ENCODE results near the gene DOK7.

The DOK7 gene

GRCh38 chr4:3436798-3437581 is 26.1 kb upstream of the DOK7 start:
- Histone ChIP-seq H3K4me1 (ENCODE audit: control insufficient read depth, insufficient read depth, low read length) (peaks cover 4% of the 10 kb centered on the region; the same call in 1 of the 2 replicates), H3K9ac (ENCODE audit: low read length) (no peak overlapping the region), H3K9me3 (ENCODE audit: control insufficient read depth, insufficient read depth, low read depth, low read length) (no peaks in the 10 kb centered on the region), H3K27ac (ENCODE audit: low read depth, low read length) (peak overlapping the region; percentile 32; the same call in 1 of the 2 replicates), H3K27me3 (ENCODE audit: control insufficient read depth, insufficient read depth, low read length) (no peaks in the 10 kb centered on the region), H3K4me3 (ENCODE audit: low read depth, low read length) (no peak overlapping the region), H3K36me3 (ENCODE audit: control insufficient read depth, insufficient read depth, low read length) (no peaks in the 10 kb centered on the region)

- no peak overlapping the region for H3K27ac ChIP-seq (ENCODE audit: low read depth, low read length)
- H3K27me3 ChIP-seq (ENCODE audit: control insufficient read depth, insufficient read depth, low read length): no peaks in the 10 kb centered on the region
- no peak overlapping the region for H3K4me3 ChIP-seq (ENCODE audit: low read depth, low read length)
- H3K4me1 ChIP-seq (ENCODE audit: control insufficient read depth, insufficient read depth, low read length): peaks cover 4% of the 10 kb centered on the region; the same call in 1 of the 2 replicates
- no peaks in the 10 kb centered on the region for H3K36me3 ChIP-seq (ENCODE audit: control insufficient read depth, insufficient read depth, low read length)
- no peaks in the 10 kb centered on the region for H3K9me3 ChIP-seq (ENCODE audit: control insufficient read depth, insufficient read depth, low read depth, low read length)
- H3K9ac ChIP-seq (ENCODE audit: low read length): no peak overlapping the region
Measured at GRCh38 chr4:3437582-3437936, 25.5 kb upstream of the DOK7 start.

GRCh38 chr4:3437998-3438846 is 24.9 kb upstream of the DOK7 start:
- Histone ChIP-seq H3K27ac (ENCODE audit: low read depth, low read length) (no peak overlapping the region), H3K36me3 (ENCODE audit: control insufficient read depth, insufficient read depth, low read length) (no peaks in the 10 kb centered on the region), H3K9ac (ENCODE audit: low read length) (no peak overlapping the region), H3K27me3 (ENCODE audit: control insufficient read depth, insufficient read depth, low read length) (no peaks in the 10 kb centered on the region), H3K9me3 (ENCODE audit: control insufficient read depth, insufficient read depth, low read depth, low read length) (no peaks in the 10 kb centered on the region), H3K4me1 (ENCODE audit: control insufficient read depth, insufficient read depth, low read length) (peaks cover 4% of the 10 kb centered on the region; the same call in 1 of the 2 replicates), H3K4me3 (ENCODE audit: low read depth, low read length) (no peak overlapping the region)

- H3K27me3 ChIP-seq (ENCODE audit: control insufficient read depth, insufficient read depth, low read length): no peaks in the 10 kb centered on the region
- no peak overlapping the region for H3K27ac ChIP-seq (ENCODE audit: low read depth, low read length)
- no peaks in the 10 kb centered on the region for H3K9me3 ChIP-seq (ENCODE audit: control insufficient read depth, insufficient read depth, low read depth, low read length)
- H3K36me3 ChIP-seq (ENCODE audit: control insufficient read depth, insufficient read depth, low read length): no peaks in the 10 kb centered on the region
- no peak overlapping the region for H3K9ac ChIP-seq (ENCODE audit: low read length)
- no peak overlapping the region for H3K4me3 ChIP-seq (ENCODE audit: low read depth, low read length)
- peaks cover 4% of the 10 kb centered on the region; the same call in 1 of the 2 replicates for H3K4me1 ChIP-seq (ENCODE audit: control insufficient read depth, insufficient read depth, low read length)
Measured at GRCh38 chr4:3438847-3439180, 24.3 kb upstream of the DOK7 start.

- H3K9me3 ChIP-seq (ENCODE audit: control insufficient read depth, insufficient read depth, low read depth, low read length): no peaks in the 10 kb centered on the region
- H3K4me3 ChIP-seq (ENCODE audit: low read depth, low read length): no peak overlapping the region
- no peak overlapping the region for H3K27ac ChIP-seq (ENCODE audit: low read depth, low read length)
Measured at GRCh38 chr4:3439391-3439790, 23.7 kb upstream of the DOK7 start.

GRCh38 chr4:3440011-3440410 is 23.1 kb upstream of the DOK7 start:
- Histone ChIP-seq H3K27ac (ENCODE audit: low read depth, low read length) (no peak overlapping the region), H3K9ac (ENCODE audit: low read length) (no peak overlapping the region)

More at GRCh38 chr4:3439391-3439790, 23.7 kb upstream of the DOK7 start:
- no peaks in the 10 kb centered on the region for H3K36me3 ChIP-seq (ENCODE audit: control insufficient read depth, insufficient read depth, low read length)
- H3K9ac ChIP-seq (ENCODE audit: low read length): no peak overlapping the region
- peaks cover 4% of the 10 kb centered on the region; the same call in 1 of the 2 replicates for H3K4me1 ChIP-seq (ENCODE audit: control insufficient read depth, insufficient read depth, low read length)
- H3K27me3 ChIP-seq (ENCODE audit: control insufficient read depth, insufficient read depth, low read length): no peaks in the 10 kb centered on the region

GRCh38 chr4:3440979-3441500 is 22.1 kb upstream of the DOK7 start:
- no peak overlapping the region for H3K9ac ChIP-seq (ENCODE audit: low read length)
- H3K27me3 ChIP-seq (ENCODE audit: control insufficient read depth, insufficient read depth, low read length): no peaks in the 10 kb centered on the region
- no peaks in the 10 kb centered on the region; the same call in 1 of the 2 replicates for H3K4me1 ChIP-seq (ENCODE audit: control insufficient read depth, insufficient read depth, low read length)
- no peaks in the 10 kb centered on the region for H3K36me3 ChIP-seq (ENCODE audit: control insufficient read depth, insufficient read depth, low read length)
- no peaks in the 10 kb centered on the region for H3K9me3 ChIP-seq (ENCODE audit: control insufficient read depth, insufficient read depth, low read depth, low read length)
- H3K4me3 ChIP-seq (ENCODE audit: low read depth, low read length): no peak overlapping the region
- no peak overlapping the region for H3K27ac ChIP-seq (ENCODE audit: low read depth, low read length)

More at GRCh38 chr4:3440011-3440410, 23.1 kb upstream of the DOK7 start:
- H3K27me3 ChIP-seq (ENCODE audit: control insufficient read depth, insufficient read depth, low read length): no peaks in the 10 kb centered on the region
- no peaks in the 10 kb centered on the region for H3K9me3 ChIP-seq (ENCODE audit: control insufficient read depth, insufficient read depth, low read depth, low read length)
- H3K4me3 ChIP-seq (ENCODE audit: low read depth, low read length): no peak overlapping the region
- H3K4me1 ChIP-seq (ENCODE audit: control insufficient read depth, insufficient read depth, low read length): peaks cover 2% of the 10 kb centered on the region; the same call in 1 of the 2 replicates
- no peaks in the 10 kb centered on the region for H3K36me3 ChIP-seq (ENCODE audit: control insufficient read depth, insufficient read depth, low read length)

- Histone ChIP-seq H3K9ac (ENCODE audit: low read length) (no peak within 1 kb of the TSS), H3K4me1 (ENCODE audit: control insufficient read depth, insufficient read depth, low read length) (no peaks in the 10 kb centered on the region; the same call in 1 of the 2 replicates), H3K27ac (ENCODE audit: low read depth, low read length) (no peak within 1 kb of the TSS), H3K36me3 (ENCODE audit: control insufficient read depth, insufficient read depth, low read length) (no peaks in the 10 kb centered on the region), H3K4me3 (ENCODE audit: low read depth, low read length) (no peak within 1 kb of the TSS), H3K27me3 (ENCODE audit: control insufficient read depth, insufficient read depth, low read length) (no peaks in the 10 kb centered on the region), H3K9me3 (ENCODE audit: control insufficient read depth, insufficient read depth, low read depth, low read length) (no peaks in the 10 kb centered on the region)
Measured at GRCh38 chr4:3441501-3442459, 21.3 kb upstream of the DOK7 start, which contains the start of gene HGFAC. TSS of gene HGFAC (plus strand) at chr4:3441968. CDS start at chr4:3442002, 34 bp downstream.

GRCh38 chr4:3442460-3442958 is 20.6 kb upstream of the DOK7 start:
- no peaks in the 10 kb centered on the region for H3K4me1 ChIP-seq (ENCODE audit: control insufficient read depth, insufficient read depth, low read length)
- H3K9ac ChIP-seq (ENCODE audit: low read length): no peak overlapping the region
- H3K27me3 ChIP-seq (ENCODE audit: control insufficient read depth, insufficient read depth, low read length): no peaks in the 10 kb centered on the region
- H3K9me3 ChIP-seq (ENCODE audit: control insufficient read depth, insufficient read depth, low read depth, low read length): no peaks in the 10 kb centered on the region
- no peaks in the 10 kb centered on the region for H3K36me3 ChIP-seq (ENCODE audit: control insufficient read depth, insufficient read depth, low read length)
- H3K27ac ChIP-seq (ENCODE audit: low read depth, low read length): no peak overlapping the region
- no peak overlapping the region for H3K4me3 ChIP-seq (ENCODE audit: low read depth, low read length)
